UCSD-AML1 (cell line): ENCODE data around the gene OAS2.
A peak's percentile ranks its signal among the peaks of the same experiment; 100 is the strongest.

ENCODE experiments used
- DNase-seq: peaks from one replicate; lab custom pipeline; 2025; ENCODE audit not compliant: unreplicated experiment; lab: John Stamatoyannopoulos, UW

The OAS2 gene

DNA sequence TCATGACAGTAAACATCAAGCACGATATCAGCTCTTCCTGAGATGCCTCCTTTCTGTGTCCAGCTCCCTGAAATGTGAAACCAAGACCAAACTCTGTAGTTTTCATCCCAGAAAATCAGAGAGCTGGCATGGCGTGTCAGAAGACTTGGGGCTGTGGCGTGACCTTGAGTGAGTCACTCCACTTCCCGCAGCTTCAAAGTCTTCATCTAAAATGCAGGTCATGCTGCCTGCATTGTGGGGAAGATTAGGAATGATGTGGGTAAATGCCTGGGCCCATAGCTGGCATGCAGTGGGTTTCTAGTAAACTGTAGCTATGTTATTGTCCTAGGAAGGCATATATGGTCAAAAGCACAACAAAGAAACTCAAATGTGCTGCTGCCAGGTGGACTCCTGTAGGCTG is 28.8 kb downstream of the OAS2 start:
- no peak for DNase-seq

GRCh38 chr12:113010701-113011100 is 32.4 kb downstream of the OAS2 start:
- DNase-seq, result no peak

- no peak for DNase-seq
Observed at GRCh38 chr12:113014565-113014964, 36.2 kb downstream of the OAS2 start.

GRCh38 chr12:113016796-113017195 is 38.5 kb downstream of the OAS2 start:
- no peak for DNase-seq

DNA sequence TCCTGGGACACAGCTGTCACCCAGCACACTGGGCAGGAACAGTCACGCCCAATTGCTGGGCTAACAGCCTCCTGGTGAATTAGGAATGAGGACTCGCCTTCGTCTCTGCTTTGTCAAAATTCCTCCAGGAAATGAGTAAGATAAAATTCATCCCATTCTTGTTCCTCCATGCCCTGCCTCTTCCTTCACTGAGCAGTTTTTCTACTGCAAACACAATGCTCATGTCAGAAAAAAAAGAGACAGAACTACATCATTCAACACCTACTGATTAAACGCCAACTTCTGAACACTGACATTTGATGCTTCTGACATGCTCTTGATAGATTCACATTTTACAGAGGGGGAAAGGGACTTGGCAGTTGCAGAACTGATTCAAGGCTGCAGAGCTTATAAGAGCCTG is 40.7 kb downstream of the OAS2 start:
- DNase-seq, result no peak

GRCh38 chr12:113021500-113021899 is 43.2 kb downstream of the OAS2 start:
- no peak for DNase-seq

GRCh38 chr12:113022563-113023297 is 44.4 kb downstream of the OAS2 start:
- no peak for DNase-seq

DNA sequence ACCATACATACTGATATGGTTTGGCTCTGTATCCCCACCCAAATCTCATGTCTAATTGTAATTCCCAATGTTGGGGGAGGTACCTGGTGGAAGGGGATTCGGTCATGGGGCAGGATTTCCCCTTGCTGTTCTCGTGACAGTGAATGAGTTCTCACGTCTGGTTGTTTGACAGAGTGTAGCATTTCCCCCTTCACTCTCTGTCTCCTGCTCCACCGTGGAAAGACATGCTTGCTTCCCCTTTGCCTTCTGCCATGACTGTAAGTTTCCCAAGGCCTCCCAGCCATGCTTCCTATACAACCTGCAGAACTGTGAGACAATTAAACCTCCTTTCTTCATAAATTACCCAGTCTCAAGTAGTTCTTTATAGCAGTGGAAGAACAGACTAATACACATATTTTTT is 49.4 kb downstream of the OAS2 start:
- DNase-seq, result no peak

GRCh38 chr12:113030875-113031525 is 52.7 kb downstream of the OAS2 start:
- no peak for DNase-seq

DNA sequence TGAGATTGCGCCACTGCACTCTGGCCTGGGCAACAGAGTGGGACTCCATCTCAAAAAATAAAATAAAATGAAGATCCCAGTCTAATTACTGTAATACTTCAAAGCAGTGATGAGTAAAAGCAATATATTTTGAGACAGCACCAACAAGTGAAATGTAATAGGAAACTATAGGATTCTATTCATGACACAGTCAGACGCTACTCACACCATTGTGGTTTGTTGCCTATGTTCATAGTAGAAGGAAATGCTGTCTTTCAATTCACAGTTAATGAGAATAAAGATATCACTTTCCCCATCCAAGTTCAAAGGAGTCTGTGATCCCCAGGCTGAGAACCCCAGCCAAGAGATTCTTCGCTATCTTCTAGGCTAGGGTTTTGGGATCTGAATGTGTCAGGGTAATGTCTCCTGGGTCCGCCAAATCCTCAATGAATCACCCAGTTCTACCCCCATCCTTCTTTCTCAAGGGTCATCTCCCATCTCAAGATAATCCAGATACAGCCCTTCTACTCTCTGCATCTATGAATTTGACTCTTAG is 61.7 kb downstream of the OAS2 start:
- DNase-seq, result no peak

DNA sequence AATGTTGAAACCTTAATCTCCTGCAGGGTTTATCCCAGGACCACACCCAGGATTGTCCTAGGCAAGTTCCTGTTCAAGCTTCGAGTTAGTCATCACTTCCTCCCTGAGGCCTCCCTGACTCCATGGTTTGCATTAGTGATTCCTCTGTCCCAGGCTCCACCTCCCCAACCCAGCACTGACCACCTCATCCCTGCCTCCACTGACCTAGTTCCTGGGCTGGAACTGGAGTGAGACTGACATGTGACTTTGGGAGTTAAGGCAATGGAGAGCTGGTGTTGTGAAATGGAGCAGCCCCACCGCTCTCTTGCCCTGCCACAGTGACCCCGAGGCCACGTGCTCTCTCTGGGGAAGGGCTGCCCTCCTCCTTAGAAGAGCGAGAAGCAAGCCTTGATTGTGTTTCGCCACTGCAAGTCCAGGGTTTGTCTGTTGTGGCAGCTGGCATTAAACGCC is 62.4 kb downstream of the OAS2 start:
- no peak for DNase-seq

DNA sequence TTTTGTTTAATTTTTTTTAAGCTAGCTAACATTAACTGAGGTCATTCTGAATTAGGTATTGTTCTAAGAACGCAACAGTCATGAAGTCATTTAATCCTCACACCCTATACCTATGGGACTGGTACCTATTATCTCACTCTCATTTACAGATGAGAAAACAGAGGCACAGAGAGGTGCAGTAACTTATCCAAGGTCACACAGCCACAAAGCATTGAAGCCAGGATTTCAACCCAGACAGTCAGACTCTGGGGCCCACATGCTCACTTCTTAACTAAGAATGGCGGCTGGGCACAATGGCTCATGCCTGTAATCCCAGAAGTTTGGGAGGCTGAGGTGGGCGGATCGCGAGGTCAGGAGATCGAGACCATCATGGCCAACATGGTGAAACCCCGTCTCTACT is 63.2 kb downstream of the OAS2 start:
- no peak for DNase-seq

GRCh38 chr12:113043240-113043639 is 64.9 kb downstream of the OAS2 start:
- DNase-seq, result no peak

DNA sequence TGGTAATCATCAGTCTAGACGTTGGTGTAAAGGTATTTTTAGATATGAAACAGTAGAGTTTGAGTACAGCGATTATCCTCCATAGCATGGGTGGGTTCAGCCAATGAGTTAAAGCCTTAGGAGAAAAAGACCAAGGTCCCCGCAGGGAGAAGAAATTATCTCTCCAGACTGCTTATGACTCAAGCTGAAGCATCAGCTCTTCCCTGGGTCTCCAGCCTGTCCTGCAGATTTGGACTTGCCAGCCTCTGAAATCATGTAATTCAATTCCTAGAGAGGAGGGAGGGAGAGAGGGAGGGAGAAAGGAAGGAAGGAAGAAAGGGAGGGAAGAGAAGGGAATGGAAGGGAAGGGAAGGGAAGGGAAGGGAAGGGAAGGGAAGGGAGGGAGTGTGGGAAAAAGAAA is 66.2 kb downstream of the OAS2 start:
- DNase-seq, result no peak

- DNase-seq, result peak; percentile 30
Observed at GRCh38 chr12:113048716-113049127, 70.4 kb downstream of the OAS2 start.

GRCh38 chr12:113049976-113050742 is 71.8 kb downstream of the OAS2 start:
- peak; percentile 52 for DNase-seq

GRCh38 chr12:113050795-113051194 is 72.5 kb downstream of the OAS2 start:
- no peak for DNase-seq

- DNase-seq, result no peak
Observed at GRCh38 chr12:113051759-113052158, 73.4 kb downstream of the OAS2 start.

GRCh38 chr12:113052326-113052725 is 74.0 kb downstream of the OAS2 start:
- DNase-seq, result no peak

- no peak for DNase-seq
Observed at GRCh38 chr12:113054948-113055486, 76.7 kb downstream of the OAS2 start.

- DNase-seq, result no peak
Observed at GRCh38 chr12:113055594-113056380, 77.5 kb downstream of the OAS2 start.
